A204.1 (cell line): ENCODE results near the gene MAPK1.
"Not testable (repeated sequence)": the region's sequence is repeated elsewhere in the genome, so short reads cannot be mapped to it uniquely, and the experiment has no call there.

Source experiments
- FAIRE-seq: peaks from 2 replicates; lab custom pipeline; 2012; peaks lifted over from hg19 to GRCh38; lab: Jason Lieb, UNC

Gene MAPK1

DNA sequence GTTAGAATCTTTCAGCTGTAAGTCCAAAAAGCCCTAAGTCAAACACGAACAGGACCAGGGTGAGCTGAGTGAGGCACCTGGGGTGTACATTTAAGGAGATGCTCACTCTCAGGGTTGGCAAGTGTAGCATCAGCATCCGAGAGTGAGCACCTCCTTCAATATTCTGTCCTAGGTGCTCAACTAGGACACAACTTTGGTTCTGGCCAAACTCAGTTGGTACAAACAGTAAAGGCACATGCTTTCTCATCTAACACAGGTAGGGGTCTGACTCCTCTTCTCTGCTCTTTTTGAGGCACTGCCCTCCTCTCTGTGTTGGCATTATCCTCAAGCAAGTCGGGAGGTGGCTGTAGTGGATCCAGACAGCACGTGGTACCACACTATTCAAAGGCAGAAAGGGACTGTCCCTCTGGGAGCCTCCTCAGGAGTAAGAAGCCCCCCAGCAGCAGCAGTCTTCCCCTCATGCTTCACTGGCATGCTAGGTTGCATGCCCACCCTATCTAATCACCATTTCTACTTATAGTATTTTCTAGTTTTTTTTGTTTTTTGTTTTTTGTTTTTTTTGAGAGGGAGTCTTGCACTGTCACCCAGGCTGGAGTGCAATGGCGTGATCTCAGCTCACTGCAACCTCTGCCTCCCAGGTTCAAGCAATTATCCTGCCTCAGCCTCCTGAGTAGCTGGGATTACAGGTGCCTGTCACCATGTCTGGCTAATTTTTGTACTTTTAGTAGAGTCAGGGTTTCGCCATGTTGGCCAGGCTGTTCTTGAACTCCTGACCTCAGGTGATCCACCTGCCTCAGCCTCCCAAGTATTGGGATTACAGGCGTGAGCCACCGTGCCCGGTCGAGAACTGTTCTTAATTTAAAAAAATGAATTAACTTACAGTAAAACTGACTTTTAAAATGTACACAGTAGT, 14.7 kb upstream of the MAPK1 start:
- no peak for FAIRE-seq

DNA sequence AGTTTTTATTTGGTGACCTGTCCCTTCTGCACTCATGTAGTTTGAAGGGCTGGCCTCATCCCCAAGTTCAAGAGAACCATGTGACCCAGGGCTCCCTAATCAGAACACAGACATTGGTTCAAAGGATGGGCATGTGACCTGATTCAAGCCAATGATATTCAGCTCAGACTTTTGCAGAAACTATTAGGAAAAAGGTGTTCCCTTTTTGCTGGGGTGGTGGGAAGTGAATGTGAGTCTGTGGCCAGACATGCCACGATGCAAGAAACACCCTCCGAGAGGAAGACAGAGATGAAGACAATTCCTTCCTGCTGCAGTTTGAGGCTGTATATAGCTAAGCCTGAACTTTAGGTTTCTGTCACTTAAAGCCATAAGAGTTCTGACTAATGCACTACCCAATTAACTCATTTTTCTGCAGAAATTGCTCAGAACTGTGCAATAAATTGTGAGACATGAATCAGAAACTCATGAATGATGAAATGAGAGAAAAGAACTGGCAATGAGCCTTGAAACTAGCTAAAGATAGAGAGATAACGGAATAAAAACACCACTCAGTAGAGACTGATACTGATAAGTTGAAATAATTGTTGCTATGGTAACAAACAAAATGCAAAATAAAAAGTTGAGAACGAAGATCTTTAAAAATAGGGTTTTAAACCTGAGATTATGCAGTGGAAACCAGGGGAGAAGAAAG, 9.2 kb upstream of the MAPK1 start:
- FAIRE-seq, result no peak

DNA sequence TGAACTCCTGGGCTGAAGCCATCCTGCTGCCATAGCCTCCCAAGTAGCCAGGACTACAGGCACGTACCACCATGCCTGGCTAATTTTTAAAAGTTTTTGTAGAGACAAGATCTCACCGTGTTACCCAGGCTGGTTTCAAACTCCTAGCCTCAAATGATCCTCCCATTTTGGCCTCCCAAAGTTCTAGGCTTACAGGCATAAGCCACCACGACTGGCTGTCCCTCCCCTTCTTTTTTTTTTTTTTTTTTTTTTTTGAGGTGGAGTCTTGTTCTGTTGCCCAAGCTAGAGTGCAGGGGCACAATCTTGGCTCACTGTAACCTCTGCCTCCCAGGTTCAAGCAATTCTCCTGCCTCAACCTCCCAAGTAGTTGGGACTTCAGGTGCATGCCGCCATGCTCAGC, 7.5 kb upstream of the MAPK1 start:
- not testable (repeated sequence) for FAIRE-seq

DNA sequence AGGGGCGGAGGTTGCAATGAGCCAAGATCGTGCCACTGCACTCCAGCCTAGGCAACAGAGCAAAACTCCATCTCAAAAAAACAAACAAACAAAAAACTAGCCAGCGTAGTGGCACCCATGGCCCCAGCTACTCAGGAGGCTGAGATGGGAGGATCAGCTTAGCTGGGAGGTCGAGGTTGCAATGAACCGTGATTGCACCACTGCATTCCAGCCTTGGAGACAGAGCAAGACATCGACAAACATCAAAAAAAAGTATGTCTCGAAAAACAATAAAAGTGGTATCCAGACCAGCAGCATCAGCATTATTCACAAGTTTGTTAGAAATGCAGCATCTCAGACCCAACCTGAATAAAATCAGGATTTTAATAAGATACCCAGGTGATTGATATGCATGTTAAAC, 6.2 kb upstream of the MAPK1 start:
- FAIRE-seq, result no peak

DNA sequence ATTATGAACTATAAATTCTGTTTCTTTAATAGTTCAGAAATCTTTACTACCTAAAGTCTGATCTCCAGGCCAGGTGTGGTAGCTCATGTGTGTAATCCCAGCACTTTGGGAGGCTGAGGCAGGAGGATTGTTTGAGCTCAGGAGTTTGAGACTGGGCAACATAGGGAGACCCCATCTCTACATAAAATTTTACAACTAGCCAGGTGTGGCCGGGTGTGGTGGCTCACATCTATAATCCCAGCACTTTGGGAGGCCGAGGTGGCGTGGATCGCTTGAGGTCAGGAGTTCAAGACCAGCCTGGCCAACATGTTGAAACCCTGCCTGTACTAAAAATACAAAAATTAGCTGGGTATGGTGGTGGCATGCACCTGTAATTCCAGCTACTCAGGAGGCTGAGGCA, 5.3 kb upstream of the MAPK1 start:
- FAIRE-seq, result not testable (repeated sequence)

DNA sequence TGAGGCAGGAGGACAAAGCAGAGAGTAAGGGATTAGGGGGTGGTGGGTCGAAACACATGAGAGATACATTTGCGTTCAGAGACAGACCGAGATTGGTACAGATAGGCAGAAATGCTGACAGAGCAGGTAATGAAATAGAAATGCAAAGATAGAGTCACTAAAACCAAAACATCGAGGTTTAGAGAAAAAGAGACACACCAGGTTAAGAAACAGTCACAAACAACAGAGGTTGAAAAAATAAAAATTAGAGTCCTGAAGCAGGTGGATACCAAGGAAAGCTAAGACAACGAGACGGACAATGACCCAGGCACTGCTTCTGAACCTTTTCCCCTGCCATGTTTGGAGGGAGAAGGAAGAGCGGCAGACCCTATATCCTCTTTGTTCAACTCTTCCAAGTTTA, 1.2 kb upstream of the MAPK1 start:
- FAIRE-seq, result no peak

DNA sequence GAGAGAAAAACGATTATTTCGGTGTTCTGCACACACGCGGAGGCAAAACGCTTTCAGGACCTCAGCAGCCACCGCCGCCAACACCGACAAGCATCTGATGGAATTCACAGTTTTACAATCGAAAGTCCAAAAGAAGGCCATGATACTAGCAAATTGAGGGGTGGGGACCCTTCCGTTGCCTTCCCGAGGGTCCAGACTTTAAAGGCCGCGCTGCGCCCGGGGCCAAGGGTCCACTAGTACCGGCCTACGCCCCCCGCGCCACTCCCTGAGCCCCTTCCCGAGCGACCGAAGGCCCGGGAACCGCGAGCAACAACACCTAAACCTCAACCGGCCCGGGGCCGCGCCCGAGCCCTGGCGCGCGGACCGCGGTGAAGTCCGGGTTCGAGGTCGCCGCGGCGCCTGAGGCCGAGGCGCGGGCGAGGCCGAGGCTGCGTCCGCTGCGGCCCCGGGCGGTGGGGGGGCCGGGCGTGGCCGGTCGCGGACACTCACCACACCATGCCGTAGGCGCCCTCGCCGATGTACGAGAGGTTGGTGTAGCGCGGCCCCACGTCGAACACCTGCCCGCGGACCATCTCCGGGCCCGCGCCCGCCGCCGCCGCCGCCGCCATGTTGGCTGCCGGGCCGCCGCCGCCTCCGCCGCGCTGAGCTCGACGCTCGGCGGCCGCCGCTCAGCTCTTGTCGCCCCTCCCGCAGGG, 465 bp downstream of the MAPK1 start:
- no peak for FAIRE-seq

DNA sequence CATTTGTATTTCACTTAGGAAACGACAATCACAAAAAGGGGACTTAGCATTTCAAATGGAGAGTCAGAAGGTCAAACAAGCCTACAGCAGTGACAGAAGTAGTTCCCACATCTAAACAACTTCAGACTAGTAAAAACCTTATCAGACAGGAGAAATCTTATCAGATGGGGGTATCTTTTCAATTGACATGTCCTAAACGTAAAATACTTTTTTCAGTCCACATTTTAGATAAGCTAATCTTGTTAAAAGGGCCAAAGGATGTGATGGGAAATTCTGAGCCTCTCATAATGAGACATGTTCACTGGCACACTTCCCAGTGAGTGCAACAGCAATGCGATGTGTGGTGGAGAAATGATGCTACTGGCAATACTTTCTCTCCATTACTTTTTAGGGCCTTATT, 2.4 kb downstream of the MAPK1 start:
- FAIRE-seq, result no peak

DNA sequence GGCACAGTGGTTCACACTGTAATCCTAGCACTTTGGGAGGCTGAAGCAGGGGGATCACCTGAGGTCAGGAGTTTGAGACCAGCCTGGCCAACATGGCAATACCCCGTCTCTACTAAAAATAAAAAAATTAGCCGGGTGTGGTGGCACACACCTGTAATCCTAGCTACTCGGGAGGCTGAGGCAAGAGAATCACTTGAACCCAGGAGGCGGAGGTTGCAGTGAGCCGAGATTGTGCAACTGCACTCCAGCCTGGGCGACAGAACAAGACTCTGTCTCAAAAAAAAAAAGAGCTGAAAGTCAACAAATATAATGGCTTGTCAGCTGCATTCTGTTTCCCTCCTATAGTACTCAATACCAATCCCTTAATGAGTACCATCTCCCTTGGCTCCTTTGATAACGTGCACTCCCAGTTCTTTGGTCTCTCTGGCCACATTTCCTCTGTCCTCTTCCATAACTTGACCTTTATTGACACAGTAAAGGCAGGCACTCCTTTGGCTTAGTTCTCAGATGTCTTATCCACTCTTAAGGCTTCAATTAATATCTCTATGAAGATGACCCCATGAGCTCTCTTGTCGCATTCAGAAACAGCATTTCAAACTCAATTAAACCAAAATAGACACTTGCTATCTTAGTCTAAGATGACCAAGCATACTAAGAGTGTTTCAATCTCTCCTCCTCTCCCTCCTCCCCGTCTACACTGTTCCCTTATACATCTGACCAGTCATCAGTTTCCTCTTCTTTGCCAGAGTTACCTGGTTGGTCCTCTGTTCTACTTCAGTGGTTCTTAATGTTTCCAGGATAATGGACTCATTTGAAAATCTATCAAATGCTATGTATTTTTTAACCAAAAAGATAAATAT, 4.8 kb downstream of the MAPK1 start:
- FAIRE-seq, result no peak

DNA sequence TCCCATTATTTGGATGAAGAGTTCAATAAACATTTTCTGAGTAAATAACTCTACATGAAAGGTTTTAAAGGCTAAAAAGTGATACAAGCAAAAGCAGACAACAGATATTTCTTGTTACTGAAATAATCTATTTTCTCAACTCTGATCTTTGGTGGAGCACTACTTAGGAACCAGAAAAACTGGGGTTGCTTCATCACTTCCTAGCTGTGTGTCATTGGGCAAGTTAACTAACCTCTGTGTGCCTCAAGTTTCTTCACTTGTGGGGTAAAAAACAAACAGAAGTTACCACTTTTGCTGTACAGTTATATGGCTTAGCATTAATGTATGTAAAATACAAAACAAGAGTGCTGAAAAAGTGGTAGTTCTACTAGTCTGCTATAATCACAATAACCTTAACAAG, 5.6 kb downstream of the MAPK1 start:
- no peak for FAIRE-seq

DNA sequence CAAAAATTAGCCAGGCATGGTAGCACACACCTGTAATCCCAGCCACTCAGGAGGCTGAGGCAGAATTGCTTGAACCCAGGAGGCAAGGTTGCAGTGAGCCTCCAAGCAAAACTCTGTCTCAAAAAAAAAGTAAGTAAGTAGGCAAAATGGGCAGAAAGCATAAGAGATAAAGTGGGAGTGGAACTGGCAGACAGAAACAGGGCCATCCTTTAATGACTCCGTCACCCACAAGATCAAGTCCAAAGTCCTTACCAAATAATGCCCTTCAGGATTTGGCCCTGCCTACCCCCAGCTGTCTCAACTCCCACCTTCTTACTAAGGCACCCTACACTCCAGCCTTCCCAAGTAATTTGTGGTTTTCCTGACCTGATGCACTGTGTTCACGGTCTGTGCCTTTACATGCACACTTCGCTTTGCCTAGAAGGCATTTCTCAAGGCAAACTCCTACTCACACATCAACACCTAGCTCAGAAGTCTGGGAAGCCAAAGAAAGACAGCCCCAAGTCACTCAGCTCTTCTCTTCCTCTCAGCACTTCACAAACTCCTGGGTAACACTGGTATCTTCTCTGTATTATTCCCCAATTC, 6.1 kb downstream of the MAPK1 start:
- no peak for FAIRE-seq

DNA sequence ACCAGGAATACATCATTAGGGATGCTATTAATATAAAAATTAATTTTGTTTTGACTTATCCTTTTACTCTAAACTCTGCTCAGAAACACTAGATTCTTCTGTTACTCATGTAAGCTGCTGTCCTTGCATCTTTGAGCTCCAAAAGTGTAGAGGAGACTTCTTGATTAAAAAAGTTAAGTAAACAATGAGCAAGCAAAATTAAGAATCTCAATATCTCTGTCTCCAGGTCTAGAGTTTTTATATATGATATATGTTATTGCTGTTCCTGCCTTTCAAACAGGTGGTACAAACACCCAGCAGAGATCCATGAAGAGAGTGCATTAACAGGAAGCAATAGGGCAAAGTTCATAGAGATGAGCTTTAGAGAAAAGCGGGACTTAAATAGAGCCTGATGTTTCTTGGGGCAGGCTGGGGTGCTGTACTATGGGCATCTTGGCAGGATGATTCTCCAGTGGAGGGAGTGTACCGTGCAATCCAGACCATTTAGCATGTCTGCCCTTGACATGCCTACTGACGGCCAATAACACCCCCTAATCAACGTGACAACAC, 6.9 kb downstream of the MAPK1 start:
- no peak for FAIRE-seq

DNA sequence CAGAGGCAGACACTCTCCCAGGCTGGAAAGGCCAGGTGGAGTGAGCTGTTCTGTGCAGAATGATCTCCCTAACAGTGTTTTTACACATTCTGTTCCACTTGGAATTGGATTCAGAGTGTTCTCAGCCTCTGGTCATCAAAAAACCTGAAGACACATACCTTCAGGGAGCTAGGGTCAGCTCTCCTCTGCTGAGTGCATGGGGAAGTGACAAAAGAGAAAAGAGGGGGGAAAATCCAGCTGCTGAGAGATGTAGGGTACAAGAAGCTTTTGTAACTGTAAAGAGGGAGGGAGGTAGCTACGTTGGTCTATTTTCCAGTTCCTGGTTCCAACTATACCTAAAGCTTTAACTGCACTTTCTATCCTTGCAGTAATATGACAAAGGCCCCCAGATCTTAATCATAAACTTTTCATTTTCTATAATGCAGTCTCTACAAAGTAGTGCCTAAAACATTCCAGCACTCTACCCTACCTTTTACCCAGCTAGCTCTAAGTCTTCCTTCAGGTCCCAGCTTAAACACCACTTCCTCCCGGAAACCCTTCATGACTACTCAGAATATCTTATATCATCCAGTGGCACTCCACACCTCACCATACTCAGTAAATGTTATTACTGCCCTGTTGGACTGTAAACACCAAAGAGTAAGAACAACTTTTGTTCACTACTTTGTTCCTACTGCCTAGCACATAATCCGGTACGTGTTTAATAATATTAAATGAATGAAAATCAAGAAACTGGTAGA, 9.2 kb downstream of the MAPK1 start:
- no peak for FAIRE-seq

DNA sequence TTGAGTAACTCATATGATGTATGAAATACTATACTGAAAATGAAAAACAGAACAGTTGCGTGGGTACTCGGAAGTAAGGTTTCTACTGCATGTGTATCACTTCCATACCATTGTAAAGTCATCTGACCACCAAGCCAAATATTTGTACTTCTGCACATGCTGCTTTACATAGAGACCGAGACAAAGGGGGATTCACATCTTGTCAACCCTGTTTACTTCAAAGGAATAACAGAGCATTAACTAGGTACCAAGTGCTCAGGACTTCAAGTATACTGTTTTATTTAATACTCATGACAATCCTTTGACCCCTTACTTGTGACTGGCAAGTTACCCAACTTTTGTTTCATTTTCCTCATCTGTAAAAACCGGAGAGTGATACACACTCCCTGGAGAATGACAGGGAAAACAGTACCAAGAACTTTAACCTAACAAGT, 9.9 kb downstream of the MAPK1 start:
- FAIRE-seq, result no peak

DNA sequence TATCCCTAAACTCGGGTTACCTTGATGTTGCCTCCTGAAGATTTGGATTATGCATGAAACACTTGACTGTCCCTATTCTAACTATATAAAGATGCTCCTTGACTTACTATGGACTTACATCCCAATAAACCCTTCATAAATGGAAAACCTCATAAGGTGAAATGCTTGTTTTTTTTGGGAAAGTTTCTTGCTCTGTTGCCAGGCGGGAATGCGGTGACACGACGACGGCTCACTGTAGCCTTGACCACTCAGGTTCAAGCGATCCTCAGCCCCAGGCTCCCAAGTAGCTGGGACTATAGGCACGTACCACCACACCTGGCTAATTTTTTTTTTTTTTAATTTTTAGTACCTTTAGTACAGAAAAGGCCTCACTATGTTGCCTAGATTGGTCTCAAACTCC, 10.6 kb downstream of the MAPK1 start:
- no peak for FAIRE-seq

DNA sequence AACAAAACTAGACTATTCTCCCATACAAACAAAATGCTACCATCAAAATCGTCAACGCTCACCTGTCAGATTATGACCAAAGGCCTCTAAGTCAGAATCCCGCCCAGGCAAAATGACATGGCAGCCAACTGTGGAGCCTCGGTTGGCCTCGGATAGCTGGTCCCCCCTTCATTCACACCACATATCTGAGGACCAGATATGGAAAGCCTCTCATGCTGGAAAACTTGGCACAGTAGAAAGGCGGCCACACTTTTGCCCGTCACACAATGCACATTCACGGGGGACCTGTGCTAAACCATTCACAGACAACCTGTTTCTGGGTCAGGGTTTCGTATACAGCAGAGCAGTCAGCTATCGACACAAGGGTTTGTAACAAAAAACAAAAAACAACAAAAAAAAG, 11.2 kb downstream of the MAPK1 start:
- no peak for FAIRE-seq

DNA sequence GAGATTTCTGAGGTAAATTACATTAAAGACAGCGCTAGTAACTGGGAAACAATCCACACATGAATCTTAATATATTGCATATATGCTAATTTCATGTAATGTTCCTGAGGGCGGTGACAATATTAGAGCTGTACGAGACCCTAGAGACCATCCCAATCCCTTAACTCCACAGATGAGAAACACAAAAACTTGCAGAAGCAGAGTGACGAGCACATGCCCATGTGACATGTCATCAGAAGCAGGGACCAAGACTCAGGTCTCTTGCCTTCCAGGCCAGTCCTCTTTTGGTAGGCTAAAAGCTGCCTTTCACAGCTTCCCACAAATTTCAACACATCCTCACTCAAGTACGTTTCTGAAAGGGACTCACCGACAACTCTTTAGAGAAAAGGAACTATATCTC, 11.8 kb downstream of the MAPK1 start:
- FAIRE-seq, result no peak

DNA sequence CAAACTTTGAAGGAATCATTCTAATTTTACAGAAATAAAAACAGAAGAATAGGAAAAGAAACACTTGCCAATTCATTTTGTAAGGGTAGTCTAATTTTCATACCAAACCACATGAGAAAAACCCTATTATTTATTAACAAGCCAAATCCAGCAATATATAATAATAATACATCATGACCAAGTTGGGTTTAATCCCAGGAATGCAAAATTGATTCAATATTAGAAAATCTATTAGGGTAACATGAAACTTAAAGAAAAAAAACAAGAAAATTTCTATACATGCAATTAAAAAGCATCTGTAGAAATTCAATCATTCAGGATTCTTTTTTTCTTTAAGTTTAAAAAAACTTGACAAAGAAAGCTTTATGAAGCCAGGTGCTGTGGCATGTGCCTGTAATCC, 16.8 kb downstream of the MAPK1 start:
- FAIRE-seq, result no peak

DNA sequence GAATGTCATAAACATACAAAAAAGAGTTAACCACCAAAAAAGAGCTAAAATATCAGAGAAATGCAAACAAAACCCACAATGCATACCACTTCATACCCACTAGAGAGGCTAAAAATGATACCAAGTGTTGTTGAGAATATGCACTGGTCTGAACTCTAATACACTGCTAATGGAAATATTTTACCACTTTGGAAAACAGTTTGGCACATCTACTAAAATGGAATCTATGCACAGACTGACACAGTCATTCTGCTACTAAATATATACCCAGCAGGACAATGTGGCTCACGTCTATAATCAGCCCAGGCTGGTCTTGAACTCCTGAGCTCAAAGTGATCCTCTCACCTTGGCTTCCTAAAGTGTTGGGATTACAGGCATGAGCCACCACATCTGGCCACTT, 18.0 kb downstream of the MAPK1 start:
- FAIRE-seq, result no peak

DNA sequence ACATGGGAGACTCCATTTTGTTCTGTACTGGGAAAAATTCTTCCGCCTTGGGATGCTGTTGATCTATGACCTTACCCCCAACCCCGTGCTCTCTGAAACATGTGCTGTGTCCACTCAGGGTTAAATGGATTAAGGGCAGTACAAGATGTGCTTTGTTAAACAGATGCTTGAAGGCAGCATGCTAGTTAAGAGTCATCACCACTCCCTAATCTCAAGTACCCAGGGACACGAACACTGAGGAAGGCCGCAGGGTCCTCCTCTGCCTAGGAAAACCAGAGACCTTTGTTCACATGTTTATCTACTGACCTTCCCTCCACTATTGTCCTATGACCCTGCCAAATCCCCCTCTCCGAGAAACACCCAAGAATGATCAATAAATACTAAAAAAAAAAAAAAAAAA, 19.4 kb downstream of the MAPK1 start:
- not testable (repeated sequence) for FAIRE-seq
